ENCODE measurements around the gene NDUFB10.

Gene NDUFB10

DNA sequence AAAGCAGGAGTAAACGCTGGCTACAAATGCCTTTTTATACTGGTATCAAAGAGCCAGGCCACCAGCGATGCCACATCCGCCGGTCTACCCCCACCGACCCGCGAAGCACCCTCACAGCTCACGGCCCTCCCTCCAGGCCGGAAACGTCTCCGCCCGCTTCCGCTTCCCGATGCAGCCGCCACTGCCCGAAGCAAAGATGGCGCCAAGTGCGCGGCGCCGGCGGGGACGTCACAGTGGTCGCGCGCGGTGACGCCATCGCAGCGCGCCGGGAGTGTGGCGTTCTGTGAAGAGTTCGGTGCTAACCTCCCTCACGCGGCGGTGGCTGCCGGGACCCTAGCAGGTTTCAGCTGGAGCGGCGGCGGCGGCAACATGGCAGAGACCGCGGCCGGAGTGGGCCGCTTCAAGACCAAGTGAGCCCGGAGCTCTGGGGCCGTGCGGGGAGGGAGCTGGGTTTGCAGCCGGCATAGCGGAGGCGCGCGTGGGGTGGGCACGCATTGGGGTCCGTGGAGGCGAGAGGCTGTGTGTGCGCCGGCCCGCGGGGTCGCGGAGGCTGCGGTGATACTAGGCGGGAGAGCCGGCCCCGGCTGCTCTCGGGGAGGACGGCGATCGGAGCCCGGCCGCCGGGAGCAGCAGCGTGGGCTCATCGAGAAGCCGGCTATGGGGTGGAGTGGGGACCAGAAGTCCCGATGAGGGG, 12.6 kb downstream of the NDUFB10 start, which contains the start of gene TBL3:
TSS of gene TBL3 (plus strand) at position 258 of the 694 bp plus-strand sequence. CDS start at position 370, 112 bp downstream.
- DNase-seq (ENCODE audit: low read depth) = peak; percentile 97

DNA sequence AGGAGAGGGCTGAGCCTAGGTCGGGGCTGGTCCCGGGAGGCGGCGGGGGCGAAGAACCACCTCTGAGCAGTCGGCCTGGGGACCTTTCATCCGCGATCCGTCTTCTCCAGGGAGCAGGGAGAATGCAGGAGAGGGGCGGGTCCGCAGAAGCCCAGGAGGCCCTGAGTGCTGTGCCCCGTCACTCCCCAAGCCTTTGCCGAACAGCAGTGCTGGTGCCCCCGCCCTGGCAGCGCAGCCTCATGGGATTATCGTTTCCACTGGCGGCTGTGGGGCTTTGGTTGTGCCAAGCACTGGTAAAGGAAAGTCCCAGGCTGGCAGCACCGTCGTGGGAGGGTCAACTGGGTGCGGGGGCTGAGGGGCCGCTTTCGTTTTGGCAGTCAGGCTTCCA, 13.1 kb downstream of the NDUFB10 start:
- no peak for DNase-seq (ENCODE audit: low read depth)

DNA sequence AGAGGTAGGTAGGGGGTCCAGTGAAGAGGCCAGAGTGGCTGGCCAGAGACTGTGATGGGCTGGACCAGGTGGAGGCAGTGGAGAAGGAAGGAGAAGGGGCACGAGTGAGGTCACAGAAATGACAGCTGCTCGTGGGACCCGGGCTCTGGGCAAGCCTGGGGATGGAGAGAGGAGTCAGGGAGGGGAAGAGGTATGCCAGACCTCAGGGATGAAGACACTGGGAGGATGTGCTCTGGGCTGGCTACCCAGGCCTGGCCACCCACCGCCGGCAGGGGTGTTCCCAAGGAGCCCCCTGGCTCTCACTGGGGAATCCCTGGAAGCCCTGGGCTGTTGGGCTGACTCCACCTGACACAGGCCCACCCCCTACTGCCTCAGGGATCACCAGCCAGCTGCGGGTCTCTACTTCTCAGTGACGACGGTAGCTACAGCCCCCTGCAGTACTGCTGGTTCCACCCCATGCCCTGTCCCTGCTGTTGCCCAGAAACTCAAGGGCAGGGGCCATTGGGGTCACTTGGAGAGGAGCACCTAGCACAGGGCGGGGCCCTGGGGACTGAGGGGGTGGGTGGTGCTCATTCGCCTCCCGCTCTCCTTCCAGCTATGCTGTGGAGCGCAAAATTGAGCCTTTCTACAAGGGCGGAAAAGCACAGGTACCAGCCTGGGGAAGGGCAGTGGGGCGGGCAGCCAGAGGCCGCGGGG, 14.3 kb downstream of the NDUFB10 start:
- DNase-seq (ENCODE audit: low read depth) = no peak

DNA sequence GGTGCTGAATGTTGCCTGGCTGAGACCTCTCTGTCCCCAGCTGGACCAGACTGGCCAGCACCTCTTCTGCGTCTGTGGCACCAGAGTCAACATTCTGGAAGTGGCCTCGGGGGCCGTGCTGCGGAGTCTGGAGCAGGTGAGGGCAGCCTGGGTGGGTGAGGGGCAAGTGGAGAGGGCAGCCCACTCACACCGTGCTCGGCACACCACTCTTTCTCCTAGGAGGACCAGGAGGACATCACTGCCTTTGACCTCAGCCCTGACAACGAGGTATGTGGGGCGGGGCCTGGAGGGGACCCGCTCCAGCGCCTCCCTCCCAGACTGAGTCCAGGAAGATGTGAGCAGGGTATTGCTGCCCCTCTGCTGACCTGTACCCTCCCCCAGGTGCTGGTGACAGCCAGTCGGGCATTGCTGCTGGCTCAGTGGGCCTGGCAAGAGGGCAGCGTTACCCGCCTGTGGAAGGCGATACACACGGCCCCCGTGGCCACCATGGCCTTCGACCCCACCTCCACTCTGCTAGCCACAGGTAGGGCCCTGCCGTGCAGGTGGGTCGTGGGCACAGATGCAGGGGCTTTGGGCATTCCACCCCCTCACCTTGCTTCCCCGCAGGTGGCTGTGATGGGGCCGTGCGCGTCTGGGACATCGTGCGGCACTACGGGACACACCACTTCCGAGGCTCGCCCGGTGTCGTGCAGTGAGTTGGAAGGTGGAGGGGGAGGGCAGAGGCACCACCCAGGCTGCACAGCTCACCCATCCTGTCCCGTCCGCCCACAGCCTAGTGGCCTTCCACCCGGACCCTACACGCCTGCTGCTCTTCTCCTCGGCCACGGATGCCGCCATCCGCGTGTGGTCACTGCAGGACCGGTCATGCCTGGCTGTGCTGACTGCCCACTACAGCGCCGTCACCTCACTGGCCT, 15.1 kb downstream of the NDUFB10 start:
- DNase-seq (ENCODE audit: low read depth) = no peak

DNA sequence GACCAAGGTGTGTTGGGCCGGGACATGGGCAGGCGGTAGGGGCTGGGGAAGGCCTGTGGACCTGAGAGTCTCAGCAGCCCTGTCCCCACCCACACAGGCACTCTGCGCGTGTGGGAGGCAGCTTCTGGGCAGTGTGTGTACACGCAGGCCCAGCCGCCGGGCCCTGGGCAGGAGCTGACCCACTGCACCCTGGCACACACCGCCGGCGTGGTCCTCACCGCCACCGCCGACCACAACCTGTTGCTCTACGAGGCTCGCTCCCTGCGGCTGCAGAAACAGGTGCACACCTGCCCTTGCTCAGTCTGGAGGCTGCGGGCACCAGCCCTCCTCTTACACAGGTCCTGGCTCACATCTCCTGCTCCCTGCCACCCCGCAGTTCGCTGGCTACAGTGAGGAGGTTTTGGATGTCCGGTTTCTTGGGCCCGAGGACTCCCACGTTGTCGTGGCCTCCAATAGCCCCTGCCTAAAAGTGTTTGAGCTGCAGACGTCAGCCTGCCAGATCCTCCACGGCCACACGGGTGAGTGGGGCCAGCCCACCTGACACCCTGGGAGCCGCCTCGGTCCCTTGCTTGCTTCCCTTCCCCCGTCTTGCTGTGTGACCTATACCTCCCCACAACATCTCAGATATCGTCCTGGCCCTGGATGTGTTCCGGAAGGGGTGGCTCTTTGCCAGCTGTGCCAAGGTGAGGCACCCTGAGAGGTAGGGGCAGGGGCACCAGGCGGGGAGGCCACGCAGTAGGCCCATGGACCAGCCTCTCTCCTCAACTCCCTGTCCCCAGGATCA, 16.3 kb downstream of the NDUFB10 start:
- DNase-seq (ENCODE audit: low read depth) = no peak

DNA sequence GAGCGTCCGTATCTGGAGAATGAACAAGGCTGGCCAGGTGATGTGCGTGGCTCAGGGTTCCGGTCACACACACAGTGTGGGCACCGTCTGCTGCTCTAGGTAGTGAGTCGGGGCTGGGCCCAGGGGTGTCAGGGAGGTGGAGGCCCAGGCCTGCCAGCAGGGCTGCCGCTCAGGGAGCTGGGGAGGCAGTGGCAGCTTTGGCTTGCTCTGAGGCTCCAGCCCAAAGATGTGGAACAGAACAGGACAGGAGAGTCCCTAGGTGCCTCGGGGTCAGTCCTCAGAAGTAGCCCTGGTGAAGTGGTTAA, 16.8 kb downstream of the NDUFB10 start:
- DNase-seq (ENCODE audit: low read depth) = no peak

DNA sequence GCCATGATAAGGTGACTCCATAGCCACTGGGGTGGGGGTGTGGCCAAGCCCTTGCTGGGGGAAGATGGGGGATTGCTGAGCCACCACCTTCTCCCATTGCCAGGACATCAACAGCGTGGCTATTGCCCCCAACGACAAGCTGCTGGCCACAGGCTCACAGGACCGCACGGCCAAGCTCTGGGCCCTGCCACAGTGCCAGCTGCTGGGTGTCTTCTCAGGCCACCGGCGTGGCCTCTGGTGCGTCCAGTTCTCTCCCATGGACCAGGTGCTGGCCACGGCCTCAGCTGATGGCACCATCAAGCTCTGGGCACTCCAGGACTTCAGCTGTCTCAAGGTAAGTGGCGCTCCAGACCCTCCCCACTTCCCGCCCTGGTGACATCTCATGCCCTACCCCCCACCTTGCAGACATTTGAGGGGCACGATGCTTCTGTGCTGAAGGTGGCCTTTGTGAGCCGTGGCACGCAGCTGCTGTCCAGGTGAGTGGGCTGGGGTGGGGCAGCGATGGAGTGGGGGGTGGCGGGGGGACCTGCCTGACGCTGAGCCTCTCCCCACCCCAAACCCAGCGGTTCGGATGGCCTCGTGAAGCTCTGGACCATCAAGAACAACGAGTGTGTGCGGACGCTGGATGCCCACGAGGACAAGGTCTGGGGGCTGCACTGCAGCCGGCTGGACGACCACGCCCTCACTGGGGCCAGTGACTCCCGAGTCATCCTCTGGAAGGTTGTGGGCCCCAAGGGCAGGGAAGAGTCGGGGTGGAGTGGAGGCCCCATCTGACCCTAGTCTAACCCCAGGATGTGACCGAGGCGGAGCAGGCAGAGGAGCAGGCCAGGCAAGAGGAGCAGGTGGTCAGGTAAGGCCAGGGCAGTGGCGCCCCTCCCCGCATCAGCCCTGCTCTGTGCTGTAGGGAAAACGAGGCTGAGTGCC, 17.9 kb downstream of the NDUFB10 start:
- no peak for DNase-seq (ENCODE audit: low read depth)

DNA sequence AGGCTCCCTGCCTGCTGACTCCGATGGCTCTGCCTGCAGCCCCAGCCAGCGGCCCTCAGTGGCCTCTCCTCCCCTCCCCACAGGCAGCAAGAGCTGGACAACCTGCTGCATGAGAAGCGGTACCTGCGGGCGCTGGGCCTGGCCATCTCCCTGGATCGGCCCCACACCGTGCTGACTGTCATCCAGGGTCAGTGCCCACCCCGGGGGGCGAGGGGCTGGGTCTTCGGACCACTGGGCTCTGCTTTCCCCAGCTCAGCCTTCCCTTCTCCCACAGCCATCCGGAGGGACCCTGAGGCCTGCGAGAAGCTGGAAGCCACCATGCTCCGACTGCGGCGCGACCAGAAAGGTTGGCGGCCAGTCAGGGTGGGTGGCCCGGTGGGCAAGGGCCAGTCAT, 18.5 kb downstream of the NDUFB10 start:
- DNase-seq (ENCODE audit: low read depth) = no peak

DNA sequence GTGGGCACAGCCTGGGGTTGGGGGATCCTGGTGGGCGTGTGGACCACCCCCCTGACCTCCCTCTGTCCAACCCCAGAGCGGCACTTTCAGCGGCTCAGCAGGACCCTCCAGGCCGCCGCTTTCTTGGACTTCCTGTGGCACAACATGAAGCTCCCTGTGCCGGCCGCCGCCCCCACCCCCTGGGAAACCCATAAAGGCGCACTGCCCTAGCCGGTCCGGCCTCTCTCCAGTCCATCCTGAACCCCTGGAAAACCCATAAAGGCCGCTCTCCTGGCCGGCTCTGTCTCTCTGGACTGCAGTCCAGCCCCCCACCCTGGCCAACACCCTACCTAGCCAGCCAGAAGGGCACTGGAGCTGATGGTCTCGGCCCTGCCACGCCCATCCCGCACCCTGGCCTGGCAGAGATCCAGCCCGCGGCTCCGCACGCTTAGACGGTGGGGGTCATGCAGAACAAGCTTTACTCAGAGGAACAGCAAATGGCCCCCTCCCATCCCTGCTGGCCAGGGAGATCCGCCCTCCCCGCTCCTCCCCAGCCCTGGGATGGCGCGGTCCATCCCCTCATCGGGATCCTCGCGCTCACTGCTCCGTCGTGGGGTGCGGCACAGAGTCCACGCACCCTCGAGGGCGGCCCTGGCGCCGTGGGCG, 19.3 kb downstream of the NDUFB10 start:
- DNase-seq (ENCODE audit: low read depth) = no peak

DNA sequence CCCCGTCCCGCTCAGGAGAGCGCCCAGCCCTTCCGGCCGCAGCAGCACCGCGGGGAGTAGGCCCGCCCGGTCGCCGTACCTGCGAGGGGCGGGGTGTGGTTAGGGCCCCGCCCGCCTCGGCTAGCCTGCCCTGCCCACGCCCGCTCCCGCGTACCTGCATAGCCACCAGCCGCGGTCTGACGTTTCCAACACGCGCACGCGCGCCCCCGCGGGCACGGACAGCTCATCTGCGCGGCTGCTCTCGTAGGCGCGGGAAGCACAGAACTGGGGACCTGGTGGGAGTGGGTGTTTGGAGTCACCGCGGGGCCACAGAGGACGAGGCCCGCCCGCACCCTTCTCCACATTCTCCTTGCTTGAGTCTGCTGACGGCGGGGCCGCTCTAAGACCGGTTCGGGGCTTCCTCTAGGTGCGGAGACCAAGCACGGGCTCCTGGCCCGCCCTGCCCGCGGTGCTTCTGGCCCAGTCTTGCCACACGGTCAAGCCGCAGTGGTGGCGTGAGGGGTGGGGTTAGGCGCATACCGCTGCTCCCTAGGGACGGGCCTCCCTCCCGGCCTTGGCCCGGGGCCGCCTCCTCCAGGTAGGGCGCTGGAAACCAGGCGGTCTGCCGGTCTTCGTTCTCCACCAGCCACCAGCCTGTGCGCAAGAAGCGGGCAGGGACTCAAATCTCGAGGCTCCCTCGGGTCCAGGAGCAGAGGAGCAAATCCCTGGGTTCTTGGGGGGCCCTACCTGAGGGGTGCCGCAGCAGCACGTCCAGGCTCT, 20.1 kb downstream of the NDUFB10 start:
- no peak for DNase-seq (ENCODE audit: low read depth)

DNA sequence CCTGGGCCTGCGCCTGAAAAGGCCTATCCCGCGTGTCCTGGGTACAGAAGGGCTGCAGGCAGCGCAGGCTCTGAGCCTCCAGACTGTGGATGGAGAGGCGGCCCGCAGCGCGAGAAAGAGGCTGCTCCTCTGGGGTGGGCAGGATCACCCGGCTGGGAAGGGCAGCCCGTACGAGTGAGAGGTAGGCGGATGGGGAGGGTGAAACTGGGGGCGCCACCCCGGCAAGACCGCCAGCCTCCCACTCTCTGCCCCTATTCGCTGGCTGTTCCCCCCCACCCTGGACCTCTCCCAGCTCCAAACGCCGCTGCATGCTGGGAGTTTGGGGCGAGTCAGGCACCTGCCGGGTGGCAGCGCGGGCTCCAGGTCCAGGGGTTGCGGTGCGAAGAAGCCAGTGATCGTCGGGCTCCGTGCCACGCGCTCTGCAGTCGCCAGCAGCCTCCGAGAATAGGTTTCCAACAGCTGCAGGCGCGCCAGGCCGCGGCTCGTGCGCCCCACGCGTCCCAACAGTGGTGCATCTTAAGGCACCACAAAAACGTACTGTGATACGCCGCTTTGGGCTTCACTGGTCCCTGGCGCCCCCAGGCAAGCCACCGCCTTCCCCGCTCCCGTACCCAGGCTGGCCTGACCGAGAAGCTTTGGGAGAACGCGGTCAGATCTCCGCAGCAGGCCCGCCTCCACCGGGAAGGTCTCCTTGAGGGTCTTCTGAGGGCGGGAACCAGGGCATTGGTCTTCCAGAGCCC, 20.9 kb downstream of the NDUFB10 start:
- DNase-seq (ENCODE audit: low read depth) = no peak

DNA sequence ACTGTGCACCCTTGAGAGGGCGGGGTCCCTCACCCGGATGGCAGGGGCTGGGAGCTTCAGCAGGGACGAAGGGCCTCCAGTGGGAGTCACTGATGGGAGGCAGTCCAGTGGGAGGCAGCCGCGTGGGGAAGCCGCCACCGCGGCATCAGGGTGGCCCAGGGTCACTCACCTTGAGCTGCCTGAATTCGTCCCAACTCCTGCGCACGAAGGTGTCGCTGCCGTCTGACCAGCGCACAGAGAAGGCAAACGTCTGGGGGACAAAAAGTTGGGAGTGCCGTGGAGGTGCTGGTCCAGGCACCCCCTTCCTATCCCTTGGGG, 21.4 kb downstream of the NDUFB10 start:
- no peak for DNase-seq (ENCODE audit: low read depth)

DNA sequence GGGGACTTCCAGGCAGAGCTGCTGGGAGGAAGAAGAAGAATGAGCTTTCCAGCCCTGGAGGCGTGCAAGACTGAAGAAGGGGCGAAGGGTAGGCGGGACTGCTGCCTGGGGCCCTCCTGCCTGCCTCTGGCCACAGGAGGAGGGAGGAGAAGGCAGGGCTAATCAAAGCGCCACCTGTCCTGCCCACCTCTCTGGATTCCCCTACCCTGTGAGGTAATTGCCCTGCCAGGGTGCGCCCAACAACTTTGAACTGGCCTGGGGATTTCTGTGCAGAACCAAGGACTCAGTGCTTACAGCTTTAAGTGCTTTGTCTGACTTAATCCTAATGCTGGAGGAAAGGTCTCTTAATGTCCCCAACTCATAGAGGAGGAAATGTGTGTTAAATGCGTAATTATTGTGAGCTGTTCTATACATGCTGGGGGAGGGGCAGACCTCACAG, 22.1 kb downstream of the NDUFB10 start, which contains the start of gene NOXO1:
TSS of gene NOXO1 (minus strand) at position 72 of the 439 bp plus-strand sequence. CDS start 290 bp downstream, outside the sequence.
- DNase-seq (ENCODE audit: low read depth) = no peak

DNA sequence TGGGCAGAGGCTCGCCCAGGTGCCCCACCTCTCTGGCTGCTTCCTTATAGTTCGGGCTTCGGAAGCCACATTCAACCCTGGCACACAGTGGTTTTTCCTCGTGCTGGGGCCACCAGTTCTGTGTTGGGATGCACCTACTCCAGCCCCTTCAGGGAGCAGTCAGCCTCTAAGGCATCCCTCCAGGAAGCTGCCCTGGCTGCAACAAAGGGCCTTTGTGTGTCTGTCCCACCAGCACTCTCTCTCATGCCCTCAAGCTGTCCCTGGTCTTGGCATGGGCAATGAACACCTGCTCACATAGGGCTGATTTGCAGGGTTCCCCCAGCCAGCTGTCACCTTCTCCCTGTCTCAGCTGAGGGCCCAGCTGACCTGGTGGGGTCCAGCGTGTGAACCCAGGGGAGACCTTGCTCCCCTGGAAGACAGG, 22.7 kb downstream of the NDUFB10 start:
- DNase-seq (ENCODE audit: low read depth) = no peak

DNA sequence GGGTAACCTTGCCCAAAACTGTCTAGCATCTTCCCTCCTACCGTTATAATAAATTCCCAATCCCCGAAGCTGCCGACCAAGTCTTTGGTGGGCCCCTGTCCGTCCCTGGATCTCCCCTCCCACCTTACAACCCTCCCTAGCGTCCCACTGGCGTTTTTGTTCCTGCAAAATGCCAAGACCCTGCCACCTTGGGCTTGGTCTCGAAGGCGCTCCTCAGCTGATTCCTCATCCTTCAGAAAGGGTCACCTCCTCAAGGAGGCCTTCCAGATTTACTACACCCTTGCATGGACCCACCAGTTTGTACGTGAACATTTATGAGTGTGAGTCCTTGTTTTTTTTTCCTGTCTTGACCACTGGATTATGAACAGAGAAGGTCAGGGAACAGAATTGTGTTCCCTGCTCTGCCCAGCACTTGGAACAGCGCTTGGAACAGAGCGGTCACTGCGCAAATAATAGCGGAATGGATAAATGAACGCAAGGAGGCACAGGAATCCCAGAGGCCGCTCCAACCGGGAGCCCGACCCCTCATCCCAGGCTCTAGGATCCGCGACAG, 23.7 kb downstream of the NDUFB10 start:
- DNase-seq (ENCODE audit: low read depth) = no peak

DNA sequence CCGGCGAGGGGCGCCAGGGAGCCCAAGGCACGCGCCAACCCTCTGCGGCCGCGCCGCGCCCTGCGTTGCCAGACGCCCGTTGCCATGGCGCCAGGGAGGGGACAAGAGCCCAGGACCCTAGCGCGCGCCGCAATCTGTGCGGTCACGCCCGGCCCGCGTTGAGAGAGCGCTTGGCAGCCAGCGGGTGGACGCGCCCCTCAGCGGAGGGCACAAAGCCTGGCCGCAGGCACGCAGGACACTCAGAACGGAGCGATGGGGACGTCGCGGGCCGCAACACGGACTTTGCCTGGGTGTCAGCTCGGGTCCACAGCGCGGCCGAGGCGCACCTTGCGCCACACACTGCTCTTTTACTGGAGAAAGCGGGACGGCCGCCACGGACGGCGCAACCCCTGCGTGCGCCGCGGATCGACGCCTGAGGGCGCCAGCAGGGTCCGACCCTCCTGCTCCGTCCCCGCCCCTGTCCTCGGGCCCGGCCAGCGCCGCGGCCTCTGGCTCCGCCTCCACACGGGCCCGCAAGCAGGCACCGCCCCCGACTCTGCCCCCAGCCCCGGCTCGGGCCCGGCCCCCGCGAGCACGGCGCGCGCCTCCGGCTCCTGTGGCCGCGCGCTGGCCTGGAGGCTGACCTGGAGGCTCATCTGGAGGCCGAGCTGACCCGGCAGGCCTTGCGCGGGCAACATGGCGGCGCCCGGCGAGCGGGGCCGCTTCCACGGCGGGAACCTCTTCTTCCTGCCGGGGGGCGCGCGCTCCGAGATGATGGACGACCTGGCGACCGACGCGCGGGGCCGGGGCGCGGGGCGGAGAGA, 24.4 kb downstream of the NDUFB10 start, which contains the start of gene GFER:
TSS of gene GFER (plus strand) at position 650 of the 803 bp plus-strand sequence. CDS start at position 676, 26 bp downstream.
- DNase-seq (ENCODE audit: low read depth) = no peak
